HepG2 (cell line): ENCODE data around the gene BRAF. TPM values are rescaled to one million over a fixed set of nuclear protein-coding genes. Genes with fewer than 3 reads are reported as not detected.

ENCODE experiments used
- ATF7 ChIP-seq, 2 experiments: fragments of 450-650 bp in 1 of 2; sonication (generic) in 1 of 2; formaldehyde crosslinking in 1 of 2; IDR thresholded peaks; 2 replicates each; pipeline versions ENCODE4 v1.4.0 to v1.6.1; 2016 to 2020; ENCODE audit warnings: antibody characterized with exemption in 1 of 2, mild to moderate bottlenecking in 1 of 2, missing genetic modification reagents in 1 of 2
- CBX1 ChIP-seq: IDR thresholded peaks from one replicate; pipeline ENCODE4 v1.6.1; 2016; ENCODE audit warnings: antibody characterized with exemption, low read depth
- FOXC1 ChIP-seq: sonication (generic); formaldehyde crosslinking; IDR thresholded peaks from 2 replicates; pipeline ENCODE4 v1.8.0; 2022; ENCODE audit warnings: mild to moderate bottlenecking, missing genetic modification reagents, borderline replicate concordance
- HOXA9 ChIP-seq: sonication (generic); formaldehyde crosslinking; IDR thresholded peaks from 2 replicates; pipeline ENCODE4 v1.8.1; 2022; ENCODE audit warnings: missing genetic modification reagents, mild to moderate bottlenecking, moderate library complexity, borderline replicate concordance
- JUN ChIP-seq: sonication (generic); formaldehyde crosslinking; IDR thresholded peaks from 2 replicates; pipeline ENCODE4 v1.4.0; 2020; ENCODE audit warnings: mild to moderate bottlenecking, missing genetic modification reagents
- MAFK ChIP-seq, 2 experiments: IDR thresholded peaks in 1 of 2; conservative IDR thresholded peaks in 1 of 2; 2 replicates each; pipeline ENCODE4 v1.6.1; 2011; ENCODE audit warnings: improper control_type of control experiment in 2 of 2, low read length in 2 of 2
- MEF2D ChIP-seq: sonication (generic); formaldehyde crosslinking; IDR thresholded peaks from 2 replicates; pipeline ENCODE4 v1.5.1; 2020; ENCODE audit warnings: mild to moderate bottlenecking, missing genetic modification reagents
- NFE2L1 ChIP-seq: sonication (generic); formaldehyde crosslinking; IDR thresholded peaks from 2 replicates; pipeline ENCODE4 v1.4.0; 2020; ENCODE audit warnings: missing genetic modification reagents, mild to moderate bottlenecking, borderline replicate concordance
- PAX8 ChIP-seq: sonication (generic); formaldehyde crosslinking; IDR thresholded peaks from 2 replicates; pipeline ENCODE4 v1.8.0; 2022; ENCODE audit warnings: mild to moderate bottlenecking, missing genetic modification reagents, borderline replicate concordance
- RAD51 ChIP-seq: fragments of 450-650 bp; IDR thresholded peaks from 2 replicates; pipeline ENCODE4 v1.6.1; 2016; ENCODE audit warnings: borderline replicate concordance
- RBM39 ChIP-seq: fragments of 200-400 bp; formaldehyde crosslinking; IDR thresholded peaks from one replicate; pipeline ENCODE4 v1.6.1; 2018; ENCODE audit warnings: antibody characterized with exemption, mild to moderate bottlenecking, low read depth, low read length; ENCODE audit not compliant: poor library complexity, severe bottlenecking
- SAFB2 ChIP-seq: sonication (generic); formaldehyde crosslinking; IDR thresholded peaks from 2 replicates; pipeline ENCODE4 v1.5.1; 2020; ENCODE audit warnings: missing genetic modification reagents, low read depth, mild to moderate bottlenecking, borderline replicate concordance
- ZHX2 ChIP-seq, 2 experiments: sonication (generic) in 1 of 2; formaldehyde crosslinking in 1 of 2; IDR thresholded peaks; 2 replicates each; pipeline versions ENCODE4 v1.6.1 to v1.9.0; 2014 to 2022; ENCODE audit warnings: antibody characterized with exemption in 1 of 2, borderline replicate concordance in 1 of 2, inconsistent platforms in 1 of 2, low read depth in 1 of 2, missing genetic modification reagents in 1 of 2
- ZNF274 ChIP-seq: sonication (generic); formaldehyde crosslinking; IDR thresholded peaks from 2 replicates; pipeline ENCODE4 v1.5.1; 2020; ENCODE audit warnings: mild to moderate bottlenecking, missing genetic modification reagents
- ZNF496 ChIP-seq: sonication (generic); formaldehyde crosslinking; IDR thresholded peaks from 2 replicates; pipeline ENCODE4 v1.8.1; 2023; ENCODE audit warnings: mild to moderate bottlenecking, moderate library complexity, missing genetic modification reagents; ENCODE audit not compliant: insufficient replicate concordance
- ZNF543 ChIP-seq: sonication (generic); formaldehyde crosslinking; IDR thresholded peaks from 2 replicates; pipeline ENCODE4 v1.4.0; 2020; ENCODE audit warnings: mild to moderate bottlenecking, missing genetic modification reagents
- ZNF709 ChIP-seq: sonication (generic); formaldehyde crosslinking; IDR thresholded peaks from 2 replicates; pipeline ENCODE4 v1.5.0; 2020; ENCODE audit warnings: mild to moderate bottlenecking, missing genetic modification reagents
- polyA plus RNA-seq, 8 experiments: library from polyadenylated mRNA; depleted of rRNA in 3 of 8; stranded (reverse) in 7 of 8; unstranded in 1 of 8; fragments of >200 nt; fragmentation: Illumina TruSeq in 4 of 8; extraction: Trizol in 4 of 8; gene quantifications; 2 replicates each; pipeline versions ENCODE4 v1.2.1 to v1.2.3, GENCODE V29; 2011 to 2016; ENCODE audit warnings: low read depth in 4 of 8, missing spikeins in 1 of 8, mixed read lengths in 1 of 8; ENCODE audit not compliant: insufficient read depth in 1 of 8
- total RNA-seq, 5 experiments: library from RNA; depleted of rRNA; stranded (reverse); fragments of >200 nt; fragmentation: Illumina TruSeq; extraction: Trizol; gene quantifications; 2 replicates each; pipeline ENCODE4 v1.2.3, GENCODE V29; 2016; ENCODE audit warnings: low read depth in 1 of 5
- TF ChIP-seq, protein P1 (sequence below): IDR thresholded peaks from 2 replicates; pipeline ENCODE4 v1.6.1; 2016

The BRAF gene
- total and polyA plus RNA-seq, 2 of the 13 experiments (the other 11 are each of a cell fraction or from before 2014, with no cell fraction given) = 12.5 to 13.4 TPM

DNA sequence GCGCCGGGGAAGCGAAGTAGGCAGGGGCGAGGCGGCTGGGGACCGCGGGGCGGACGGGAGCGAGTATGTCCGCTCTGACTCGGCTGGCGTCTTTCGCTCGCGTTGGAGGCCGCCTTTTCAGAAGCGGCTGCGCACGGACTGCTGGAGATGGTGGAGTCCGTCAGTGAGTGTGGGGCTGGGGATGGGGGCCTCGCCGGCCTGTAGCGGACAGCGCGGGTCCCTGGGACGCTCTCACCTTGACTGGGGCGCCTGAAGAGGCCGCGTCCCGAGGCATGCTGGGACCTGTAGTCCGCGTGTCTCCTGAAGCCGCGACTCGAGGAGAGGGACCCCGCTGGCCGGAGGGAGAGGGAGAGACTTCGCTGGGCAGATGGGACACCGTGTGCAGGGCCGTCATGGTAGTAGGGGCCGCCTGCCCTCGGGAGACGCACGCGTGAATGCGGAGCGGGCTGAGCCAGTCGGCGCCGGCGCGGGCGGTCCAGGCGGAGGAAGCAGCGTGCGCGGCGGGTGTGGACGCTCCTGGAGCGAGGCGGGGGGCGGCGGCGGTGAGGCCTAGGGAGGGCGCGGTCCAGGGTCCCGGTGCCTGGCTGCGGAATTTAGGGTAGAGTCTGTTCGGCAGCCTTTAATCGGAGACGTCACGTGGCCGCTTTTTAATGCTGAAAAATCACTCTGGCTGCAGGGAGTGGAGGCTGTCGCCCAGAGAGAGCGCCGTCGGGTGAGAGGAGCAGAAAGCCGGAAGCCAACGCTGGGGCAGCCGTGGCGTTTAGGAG is 227.9 kb downstream of the BRAF start, which contains the start of gene NDUFB2 (continued):
- TF ChIP-seq ZNF274 (CRISPR knock-in tag) (no peak), RAD51 (no peak), SAFB2 (CRISPR knock-in tag) (no peak; the same call in 1 of the 2 replicates), ZNF709 (CRISPR knock-in tag) (no peak; the same call in none of the 2 replicates), ZNF543 (CRISPR knock-in tag) (peak; percentile 98), PAX8 (peak; percentile 90; the same call in 1 of the 2 replicates), FOXC1 (CRISPR knock-in tag) (peak; percentile 89), CBX1 (no peak), MAFK (conservative IDR thresholded peaks at IDR 0.05 in 1 of 2, IDR thresholded peaks at IDR 0.05 in 1 of 2; ENCODE audit: low read length in 2 of 2) (no peak), ZNF496 (CRISPR knock-in tag) (no peak), ATF7 (IDR thresholded peaks at IDR 0.05) (no peak), ATF7 (CRISPR knock-in tag; IDR thresholded peaks at IDR 0.05) (peak; percentile 92), JUN (CRISPR knock-in tag) (no peak; the same call in none of the 2 replicates), NFE2L1 (CRISPR knock-in tag) (no peak), ZHX2 (IDR thresholded peaks at IDR 0.05; ENCODE audit: low read depth) (0 out of 2 replicates have a peak, but pooled peaks have one; percentile 35), ZHX2 (CRISPR knock-in tag; IDR thresholded peaks at IDR 0.05; ENCODE audit: borderline replicate concordance) (0 out of 2 replicates have a peak, but pooled peaks have one; percentile 40), MEF2D (CRISPR knock-in tag) (peak; percentile 83; the same call in 1 of the 2 replicates), HOXA9 (CRISPR knock-in tag) (no peak), RBM39 (no peak)
- TF ChIP-seq, protein P1, sequence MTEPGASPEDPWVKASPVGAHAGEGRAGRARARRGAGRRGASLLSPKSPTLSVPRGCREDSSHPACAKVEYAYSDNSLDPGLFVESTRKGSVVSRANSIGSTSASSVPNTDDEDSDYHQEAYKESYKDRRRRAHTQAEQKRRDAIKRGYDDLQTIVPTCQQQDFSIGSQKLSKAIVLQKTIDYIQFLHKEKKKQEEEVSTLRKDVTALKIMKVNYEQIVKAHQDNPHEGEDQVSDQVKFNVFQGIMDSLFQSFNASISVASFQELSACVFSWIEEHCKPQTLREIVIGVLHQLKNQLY (CRISPR knock-in tag) = no peak
